Fibroblast of villous mesenchyme (primary cell): Measurements from ENCODE around the gene USP21. TPM values are rescaled to one million over a fixed set of nuclear protein-coding genes. Genes with fewer than 3 reads are reported as not detected.

Experiments
- DNase-seq: peaks from one replicate; pipeline ENCODE4 v3.0.0-alpha.2; 2010; ENCODE audit warnings: low read depth
- H3K4me3 ChIP-seq: 2 replicates; pipeline ENCODE4 v1.5.1; 2011; ENCODE audit warnings: low read depth, mild to moderate bottlenecking, low read length
- CTCF ChIP-seq: IDR thresholded peaks from 2 replicates; pipeline ENCODE4 v1.5.1; 2012; ENCODE audit warnings: low read depth, mild to moderate bottlenecking, low read length; ENCODE audit not compliant: insufficient read depth
- total RNA-seq: library from RNA; depleted of rRNA; stranded (reverse); fragments of >200 nt; gene quantifications from 2 replicates; pipeline ENCODE4 v1.2.3, GENCODE V29; 2012

The USP21 gene
- total RNA-seq, 1 donor, result 8.6 TPM

DNA sequence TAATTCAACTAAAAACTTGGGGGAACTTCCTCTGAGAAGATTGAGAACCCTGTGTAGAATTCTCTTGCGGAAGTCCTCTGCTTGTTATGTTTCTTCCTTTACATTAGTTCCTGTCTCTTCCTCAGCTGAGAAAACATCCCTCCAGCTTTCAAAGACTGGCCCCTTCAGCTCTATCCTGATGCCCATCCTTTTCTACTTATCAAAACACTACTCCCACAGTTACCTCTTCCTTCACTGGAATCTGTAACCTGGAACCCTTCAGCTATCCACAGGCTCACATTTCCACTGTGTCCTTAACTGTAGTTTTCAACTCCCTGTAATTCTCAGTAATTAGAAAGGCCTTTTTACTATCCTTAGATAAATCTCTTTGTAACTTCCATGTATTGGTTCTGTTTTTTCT, 20.9 kb upstream of the USP21 start:
- no peak for TF ChIP-seq CTCF
- H3K4me3 ChIP-seq, result no peak overlapping the region
- no peak for DNase-seq

DNA sequence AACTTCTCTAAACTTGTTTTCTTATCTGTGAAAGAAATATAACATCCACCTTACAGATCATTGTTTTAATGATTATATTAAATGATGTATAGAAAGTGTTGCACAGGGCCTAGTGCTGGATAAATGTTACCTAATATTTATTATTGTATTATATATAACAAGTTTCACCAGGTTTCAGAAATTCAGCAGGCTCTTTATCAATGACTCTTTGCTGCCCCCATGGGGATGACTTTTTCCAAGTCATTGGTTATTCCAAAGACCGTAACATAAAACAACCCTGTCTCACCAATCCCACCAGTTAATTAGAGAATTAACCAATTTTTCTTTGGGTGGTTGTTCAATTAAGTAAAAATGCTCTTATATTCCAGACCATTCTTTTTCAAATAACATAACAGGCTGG, 19.5 kb upstream of the USP21 start:
- no peak overlapping the region for H3K4me3 ChIP-seq
- peak; percentile 71 for DNase-seq
- peak; percentile 62 for TF ChIP-seq CTCF

DNA sequence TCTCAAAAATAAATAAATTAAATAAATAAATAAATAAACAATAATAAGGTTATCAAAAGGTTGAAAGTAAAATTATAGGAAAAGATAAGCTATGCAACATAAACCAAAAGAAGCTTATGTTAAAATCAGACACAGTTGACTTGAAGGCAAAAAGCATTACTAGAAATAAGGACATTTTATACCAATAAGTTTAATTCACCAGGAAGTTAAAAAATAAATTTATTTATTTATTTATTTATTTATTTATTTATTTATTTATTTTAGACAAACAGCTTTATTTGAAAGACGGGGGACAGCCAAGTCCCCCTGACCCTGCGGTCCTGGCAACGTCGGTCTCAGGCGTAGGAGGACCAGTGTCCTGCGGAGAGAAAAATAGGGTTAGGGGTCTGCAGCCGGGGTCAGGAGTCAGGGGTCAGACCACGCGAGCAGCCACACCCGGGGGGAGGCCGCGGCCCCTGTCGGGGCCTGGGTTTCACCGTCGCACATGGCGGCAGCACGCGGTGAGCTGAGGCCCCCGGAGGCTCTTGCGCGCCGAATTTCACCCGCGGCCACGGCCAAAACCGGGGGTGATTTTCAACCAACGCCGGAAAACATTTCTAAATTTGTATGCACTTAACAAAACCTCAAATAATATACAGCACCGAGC, 18.4 kb upstream of the USP21 start:
- no peak for DNase-seq
- H3K4me3 ChIP-seq, result no peak overlapping the region
- no peak for TF ChIP-seq CTCF

GRCh38 chr1:161145832-161146231, 13.5 kb upstream of the USP21 start:
- DNase-seq, result no peak
- no peak for TF ChIP-seq CTCF
- H3K4me3 ChIP-seq, result no peak overlapping the region

GRCh38 chr1:161153176-161153575, 6.1 kb upstream of the USP21 start:
- DNase-seq, result no peak
- TF ChIP-seq CTCF, result no peak
- peak overlapping the region; percentile 98 for H3K4me3 ChIP-seq

- DNase-seq, result peak; percentile 93
- no peak for TF ChIP-seq CTCF
- H3K4me3 ChIP-seq, result peak within 1 kb of the TSS; percentile 98
These were observed 5.5 kb upstream of the USP21 start, which contains the start of gene UFC1 for GRCh38 chr1:161153682-161154337. TSS of gene UFC1 (plus strand) at chr1:161153978. CDS start at chr1:161153998, 20 bp downstream.
